SJSA1 (cell line): ENCODE results near the gene KCNQ1. TPM values are rescaled to one million over a fixed set of nuclear protein-coding genes. Genes with fewer than 3 reads are reported as not detected.
A peak's percentile ranks its signal among the peaks of the same experiment; 100 is the strongest.

Experiments
- DNase-seq, 2 experiments: peaks; one replicate each; pipeline ENCODE4 v3.0.0-alpha.2; 2015 to 2020; ENCODE audit warnings: low spot score in 2 of 2, low read depth in 1 of 2
- H3K27ac ChIP-seq: fragments of 250-450 bp; sonication (Bioruptor Pico); 2 replicates; pipeline ENCODE4 v1.5.1; 2020; ENCODE audit warnings: mild to moderate bottlenecking, moderate library complexity
- H3K27me3 ChIP-seq: fragments of 250-450 bp; sonication (Bioruptor Pico); replicated peaks from 2 replicates; pipeline ENCODE4 v1.5.1; 2020; ENCODE audit warnings: mild to moderate bottlenecking, moderate library complexity
- H3K36me3 ChIP-seq: fragments of 250-450 bp; sonication (Bioruptor Pico); 2 replicates; pipeline ENCODE4 v1.5.1; 2020; ENCODE audit warnings: mild to moderate bottlenecking
- H3K4me1 ChIP-seq: fragments of 250-450 bp; sonication (Bioruptor Pico); replicated peaks from 2 replicates; pipeline ENCODE4 v1.6.1; 2021; ENCODE audit warnings: mild to moderate bottlenecking
- H3K4me3 ChIP-seq: fragments of 250-450 bp; sonication (Bioruptor Pico); 2 replicates; pipeline ENCODE4 v1.5.1; 2020; ENCODE audit warnings: mild to moderate bottlenecking
- H3K9me3 ChIP-seq: fragments of 250-450 bp; sonication (Bioruptor Pico); replicated peaks from 2 replicates; pipeline ENCODE4 v1.5.1; 2020; ENCODE audit warnings: mild to moderate bottlenecking
- total RNA-seq: library from RNA; depleted of rRNA; stranded (reverse); fragments of >200 nt; shearing (Covaris generic); gene quantifications from 2 replicates; pipeline ENCODE4 v1.2.3, GENCODE V29; 2014

KCNQ1 gene
- total RNA-seq, 1 experiment from 2014 or later, result not detected

- H3K27me3 ChIP-seq, result no peaks in the 10 kb centered on the region
- no peak overlapping the region for H3K4me3 ChIP-seq
- peak in 1 of 2 experiments; percentile 41 for DNase-seq
- no peak overlapping the region for H3K27ac ChIP-seq
- peaks cover 31% of the 10 kb centered on the region for H3K36me3 ChIP-seq
- peaks cover 28% of the 10 kb centered on the region for H3K9me3 ChIP-seq
- no peaks in the 10 kb centered on the region for H3K4me1 ChIP-seq
Measured at GRCh38 chr11:2662024-2662312, 217.2 kb downstream of the KCNQ1 start.

DNA sequence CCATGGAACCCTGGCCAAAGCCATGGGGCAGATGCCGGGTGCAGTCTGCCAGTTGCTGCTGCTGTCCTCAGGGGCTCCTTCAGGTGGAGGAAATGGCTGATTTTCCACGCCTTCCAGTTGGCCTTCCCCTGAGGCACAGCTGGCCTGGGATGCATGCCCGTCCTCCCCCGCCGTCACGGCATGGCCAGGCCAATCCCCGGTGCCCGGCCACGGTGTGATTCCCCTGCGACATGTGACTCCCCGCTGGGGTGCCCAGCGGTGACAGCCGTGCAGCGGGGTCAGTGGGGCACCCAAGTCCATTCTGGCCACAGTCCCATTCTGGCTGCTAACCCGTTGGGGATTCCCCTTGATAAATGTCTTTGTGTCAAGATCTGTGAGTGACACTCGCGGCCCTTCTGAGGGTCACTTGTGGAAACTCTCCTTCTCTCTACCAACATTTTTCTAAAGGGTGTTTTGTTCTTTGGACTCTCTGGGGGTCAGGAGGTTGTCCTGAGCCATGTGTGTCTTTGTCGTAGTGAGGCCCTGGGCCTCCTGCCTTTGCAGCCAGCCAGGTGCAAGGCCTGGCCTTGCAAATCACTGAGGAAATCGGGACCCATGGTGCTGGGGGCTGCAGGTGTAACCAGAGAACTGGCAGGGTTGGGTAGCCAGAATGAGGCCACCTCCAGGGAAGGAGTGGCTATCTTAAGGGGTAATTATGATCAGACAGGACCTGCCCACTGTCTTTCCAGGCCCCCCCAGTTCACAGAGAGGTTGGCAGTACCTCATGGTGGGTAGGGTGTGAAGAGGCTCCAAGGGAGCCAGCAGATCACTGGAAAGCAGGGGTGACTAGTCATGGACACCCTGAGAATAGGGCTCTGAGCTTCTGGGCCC, 217.9 kb downstream of the KCNQ1 start:
- H3K27ac ChIP-seq, result no peak overlapping the region
- H3K36me3 ChIP-seq, result peaks cover 31% of the 10 kb centered on the region
- peaks cover 25% of the 10 kb centered on the region for H3K9me3 ChIP-seq
- H3K4me1 ChIP-seq, result no peaks in the 10 kb centered on the region
- DNase-seq, result peak in 1 of 2 experiments; percentile 45
- H3K4me3 ChIP-seq, result no peak overlapping the region
- no peaks in the 10 kb centered on the region for H3K27me3 ChIP-seq

GRCh38 chr11:2663506-2663905, 218.7 kb downstream of the KCNQ1 start:
- Histone ChIP-seq H3K27me3 (no peaks in the 10 kb centered on the region), H3K9me3 (peaks cover 21% of the 10 kb centered on the region), H3K36me3 (peaks cover 36% of the 10 kb centered on the region), H3K4me1 (no peaks in the 10 kb centered on the region), H3K27ac (no peak overlapping the region), H3K4me3 (no peak overlapping the region)
- no peak for DNase-seq

DNA sequence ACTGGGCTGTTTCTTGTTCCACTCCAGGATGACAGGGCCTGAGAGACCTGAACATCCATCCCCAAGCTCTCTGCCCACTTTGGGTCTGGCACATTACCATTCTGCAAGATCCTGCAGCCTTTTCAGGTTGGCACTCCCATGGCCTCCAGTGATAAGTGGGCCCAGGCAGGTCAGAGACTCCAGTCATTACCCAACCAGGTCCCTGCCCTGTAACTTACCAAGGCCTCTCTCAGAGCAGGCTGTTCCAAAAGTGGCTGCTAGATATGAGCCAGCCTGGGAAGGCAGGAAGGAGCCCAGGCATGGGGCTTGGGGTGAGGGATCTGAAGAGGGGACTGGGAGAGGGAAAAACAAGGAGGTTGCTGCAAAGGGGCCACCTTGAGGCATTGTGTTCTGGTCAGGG, 219.1 kb downstream of the KCNQ1 start:
- Histone ChIP-seq H3K4me3 (no peak overlapping the region), H3K4me1 (no peaks in the 10 kb centered on the region), H3K27me3 (no peaks in the 10 kb centered on the region), H3K36me3 (peaks cover 37% of the 10 kb centered on the region), H3K27ac (no peak overlapping the region), H3K9me3 (peaks cover 21% of the 10 kb centered on the region)
- DNase-seq, result peak in 1 of 2 experiments; percentile 46

- Histone ChIP-seq H3K9me3 (peaks cover 21% of the 10 kb centered on the region), H3K27me3 (no peaks in the 10 kb centered on the region), H3K4me1 (no peaks in the 10 kb centered on the region), H3K4me3 (no peak overlapping the region), H3K27ac (no peak overlapping the region), H3K36me3 (peaks cover 41% of the 10 kb centered on the region)
- peak in 1 of 2 experiments; percentile 44 for DNase-seq
Measured at GRCh38 chr11:2664376-2664775, 219.6 kb downstream of the KCNQ1 start.

DNA sequence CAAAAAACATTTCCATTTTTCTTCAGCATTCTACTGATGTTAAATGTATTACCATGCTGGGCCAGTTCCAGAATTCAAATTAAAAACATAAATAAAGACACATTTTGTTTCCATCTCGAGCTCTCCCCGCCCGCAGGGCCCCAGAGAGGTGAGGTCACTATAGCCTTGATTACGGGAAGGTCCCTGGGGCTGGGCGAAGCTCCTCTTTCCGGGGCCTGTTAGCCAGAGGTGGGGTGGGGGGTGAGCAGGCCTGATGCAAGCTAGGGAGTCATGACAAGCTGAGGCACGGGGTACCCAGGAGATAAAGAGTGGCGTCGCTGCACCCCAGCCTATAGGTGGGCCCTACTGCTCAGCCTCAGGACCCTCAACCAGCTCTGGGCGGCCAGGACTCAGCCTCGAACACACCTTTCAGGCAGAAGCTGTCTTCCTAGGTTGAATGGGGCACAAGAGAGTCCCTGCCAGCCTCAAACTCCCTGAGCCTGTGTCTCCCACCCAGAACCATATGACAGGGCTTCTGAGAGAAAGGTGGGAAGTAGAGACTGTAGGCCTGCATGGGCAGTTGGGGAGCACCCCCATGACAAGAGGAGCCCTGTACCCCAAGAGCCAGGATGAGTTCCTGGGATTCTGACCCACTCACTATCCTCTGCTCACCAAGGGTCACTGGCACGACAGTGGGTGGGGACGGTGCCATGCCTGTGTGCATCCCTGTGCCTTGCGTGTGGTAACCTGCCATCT, 220.2 kb downstream of the KCNQ1 start:
- peaks cover 21% of the 10 kb centered on the region for H3K9me3 ChIP-seq
- H3K4me3 ChIP-seq, result no peak overlapping the region
- DNase-seq, result peak in 1 of 2 experiments; percentile 39
- no peaks in the 10 kb centered on the region for H3K4me1 ChIP-seq
- no peaks in the 10 kb centered on the region for H3K27me3 ChIP-seq
- peaks cover 42% of the 10 kb centered on the region for H3K36me3 ChIP-seq
- H3K27ac ChIP-seq, result no peak overlapping the region

GRCh38 chr11:2665526-2666400, 221.0 kb downstream of the KCNQ1 start:
- DNase-seq, result peak in 1 of 2 experiments; percentile 36

DNA sequence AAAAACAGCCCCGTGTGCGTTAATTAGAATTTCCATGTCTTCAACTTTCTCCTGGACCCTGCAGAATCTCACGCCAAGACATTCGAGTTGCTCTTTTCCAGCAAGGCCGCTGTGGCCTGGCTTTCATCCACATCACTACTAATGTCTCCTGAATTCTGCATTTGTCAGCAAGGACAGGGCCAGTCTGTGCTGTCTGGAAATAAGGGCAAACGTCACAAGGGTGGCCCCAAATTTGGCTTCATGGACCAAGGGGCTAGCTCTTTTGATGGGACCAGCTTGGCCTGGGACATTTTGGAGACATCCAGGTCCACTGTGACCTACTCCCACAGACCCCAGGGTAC, 221.6 kb downstream of the KCNQ1 start:
- Histone ChIP-seq H3K27ac (no peak overlapping the region), H3K4me3 (no peak overlapping the region), H3K27me3 (no peaks in the 10 kb centered on the region), H3K4me1 (no peaks in the 10 kb centered on the region), H3K9me3 (peaks cover 12% of the 10 kb centered on the region), H3K36me3 (peaks cover 45% of the 10 kb centered on the region)
- DNase-seq, result peak in 1 of 2 experiments; percentile 40

More at GRCh38 chr11:2665526-2666400, 221.0 kb downstream of the KCNQ1 start:
- H3K4me3 ChIP-seq, result no peak overlapping the region
- H3K27me3 ChIP-seq, result no peaks in the 10 kb centered on the region
- H3K4me1 ChIP-seq, result no peaks in the 10 kb centered on the region
- no peak overlapping the region for H3K27ac ChIP-seq
- H3K9me3 ChIP-seq, result peaks cover 16% of the 10 kb centered on the region
- peaks cover 45% of the 10 kb centered on the region for H3K36me3 ChIP-seq

DNA sequence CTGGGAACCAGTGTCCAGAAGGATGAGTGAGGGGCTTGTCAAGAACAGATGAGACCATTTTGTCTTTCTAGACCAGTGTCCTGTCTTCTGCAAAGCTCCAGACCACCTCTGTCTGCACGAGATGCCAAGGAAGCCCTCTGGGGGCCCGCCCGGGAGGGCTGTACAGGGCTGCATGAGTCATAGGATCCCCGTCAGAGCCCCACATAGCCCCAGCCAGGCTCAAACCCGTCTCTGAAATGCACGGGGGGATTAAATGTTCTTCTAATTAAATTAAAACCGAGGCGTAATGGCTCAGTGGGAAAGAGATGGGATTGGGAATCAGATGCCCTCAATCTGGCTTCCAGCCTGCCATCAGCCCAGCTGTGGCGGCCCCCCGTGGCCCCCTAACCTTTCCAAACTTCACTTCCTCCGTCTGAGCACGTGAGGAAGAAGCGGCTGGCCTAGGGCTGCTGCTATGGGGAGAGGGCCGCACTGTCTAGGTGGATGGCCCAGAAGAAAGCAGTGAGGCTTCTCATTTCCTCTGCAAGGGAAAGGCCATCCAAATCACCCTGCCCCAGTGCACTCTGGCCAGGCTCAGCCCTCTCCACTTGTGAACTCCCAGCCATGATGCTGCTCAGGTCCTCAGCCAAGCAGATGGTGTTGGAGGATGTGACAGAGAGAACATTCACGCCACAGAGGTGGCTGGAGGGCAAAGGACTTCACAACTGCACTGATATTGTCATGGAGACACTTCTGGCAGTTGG, 222.2 kb downstream of the KCNQ1 start:
- Histone ChIP-seq H3K27ac (no peak overlapping the region), H3K4me3 (no peak overlapping the region), H3K36me3 (peaks cover 45% of the 10 kb centered on the region), H3K27me3 (no peaks in the 10 kb centered on the region), H3K4me1 (no peaks in the 10 kb centered on the region), H3K9me3 (peaks cover 12% of the 10 kb centered on the region)
- DNase-seq, result peak in 1 of 2 experiments; percentile 39

DNA sequence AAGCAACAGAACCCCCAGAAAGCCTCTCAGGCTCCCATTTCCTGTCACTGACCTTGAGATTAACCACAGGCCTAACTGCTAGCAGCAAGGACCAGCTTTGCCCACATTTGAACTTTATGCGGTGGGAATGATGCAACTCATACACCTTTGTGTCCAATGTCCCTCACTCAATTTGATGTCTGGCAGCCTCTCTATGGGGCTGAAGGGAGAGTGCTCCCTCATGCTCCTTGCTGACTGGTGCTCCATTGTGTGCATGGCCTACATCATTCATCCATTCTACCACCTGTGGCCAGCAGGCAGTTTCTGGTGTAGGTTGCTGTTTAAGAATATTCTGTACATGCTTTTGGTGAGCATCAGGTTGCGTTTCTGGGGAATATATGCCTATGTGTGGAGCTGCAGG, 223.1 kb downstream of the KCNQ1 start:
- Histone ChIP-seq H3K36me3 (peaks cover 39% of the 10 kb centered on the region), H3K4me3 (no peak overlapping the region), H3K27me3 (no peaks in the 10 kb centered on the region), H3K4me1 (no peaks in the 10 kb centered on the region), H3K9me3 (peaks cover 6% of the 10 kb centered on the region), H3K27ac (no peak overlapping the region)
- DNase-seq, result peak in 1 of 2 experiments; percentile 38

GRCh38 chr11:2668876-2669275, 224.1 kb downstream of the KCNQ1 start:
- Histone ChIP-seq H3K9me3 (0 out of 2 replicates have a peak, but pooled peaks cover 5% of the 10 kb centered on the region), H3K36me3 (peaks cover 37% of the 10 kb centered on the region), H3K27me3 (no peaks in the 10 kb centered on the region), H3K4me3 (no peak overlapping the region), H3K4me1 (peaks cover 3% of the 10 kb centered on the region), H3K27ac (no peak overlapping the region)
- DNase-seq, result peak in 1 of 2 experiments; percentile 36

- Histone ChIP-seq H3K4me3 (no peak overlapping the region), H3K27ac (no peak overlapping the region), H3K27me3 (no peaks in the 10 kb centered on the region), H3K9me3 (no peaks in the 10 kb centered on the region), H3K4me1 (peaks cover 10% of the 10 kb centered on the region), H3K36me3 (peaks cover 35% of the 10 kb centered on the region)
- DNase-seq, result peak in 1 of 2 experiments; percentile 38
Measured at GRCh38 chr11:2669634-2670469, 225.0 kb downstream of the KCNQ1 start.
